ENCODE measurements around the gene SFT2D1. TPM values are rescaled to one million over a fixed set of nuclear protein-coding genes. Genes with fewer than 3 reads are reported as not detected.
"Not testable (repeated sequence)": the region's sequence is repeated elsewhere in the genome, so short reads cannot be mapped to it uniquely, and the experiment has no call there.

Gene SFT2D1
- total RNA-seq, 1 experiment from 2014 or later: 82.4 TPM

- Mint-ChIP-seq H3K4me3 (ENCODE audit: low read depth, unreplicated experiment) (peak overlapping the region; percentile 23), H3K4me1 (ENCODE audit: low read depth, unreplicated experiment) (peaks cover 13% of the 10 kb centered on the region), H3K9me3 (ENCODE audit: low read depth, unreplicated experiment) (peaks cover 2% of the 10 kb centered on the region), H3K36me3 (ENCODE audit: insufficient read depth, unreplicated experiment) (no peaks in the 10 kb centered on the region), H3K27ac (ENCODE audit: unreplicated experiment) (peak overlapping the region; percentile 48), H3K27me3 (ENCODE audit: unreplicated experiment) (peaks cover 13% of the 10 kb centered on the region)
- intact Hi-C loops (cut with micrococcal nuclease; ENCODE audit: unreplicated experiment): no loop called here
- no peak for TF ChIP-seq CTCF (IDR thresholded peaks at IDR 0.05; ENCODE audit: unreplicated experiment)
- DNase-seq: peak; percentile 34
- CTCF ChIA-PET: interaction anchor here (1.0 kb wide), 1 partner anchor 346 kb away, joined by 3 read pairs; no protein-coding TSS in a partner anchor
- no TSS peak for BruUV-seq (replicated peaks)
Observed at GRCh38 chr6:166351715-166352285, 9.5 kb upstream of the SFT2D1 start.

- intact Hi-C loops (cut with micrococcal nuclease; ENCODE audit: unreplicated experiment): no loop called here
Observed at GRCh38 chr6:166348305-166348949, 6.1 kb upstream of the SFT2D1 start.

GRCh38 chr6:166346965-166347364, 4.6 kb upstream of the SFT2D1 start:
- peaks cover 17% of the 10 kb centered on the region for H3K36me3 Mint-ChIP-seq (ENCODE audit: insufficient read depth, unreplicated experiment)
- CTCF ChIA-PET: no interaction called here
- H3K9me3 Mint-ChIP-seq (ENCODE audit: low read depth, unreplicated experiment): peaks cover 2% of the 10 kb centered on the region
- no peak overlapping the region for H3K27ac Mint-ChIP-seq (ENCODE audit: unreplicated experiment)
- H3K4me3 Mint-ChIP-seq (ENCODE audit: low read depth, unreplicated experiment): no peak overlapping the region
- no peak for TF ChIP-seq CTCF (IDR thresholded peaks at IDR 0.05; ENCODE audit: unreplicated experiment)
- intact Hi-C loops (cut with micrococcal nuclease; ENCODE audit: unreplicated experiment): no loop called here
- peaks cover 15% of the 10 kb centered on the region for H3K4me1 Mint-ChIP-seq (ENCODE audit: low read depth, unreplicated experiment)
- no TSS peak for BruUV-seq (replicated peaks)
- no peak for DNase-seq
- peaks cover 13% of the 10 kb centered on the region for H3K27me3 Mint-ChIP-seq (ENCODE audit: unreplicated experiment)

More at GRCh38 chr6:166348305-166348949, 6.1 kb upstream of the SFT2D1 start:
- Mint-ChIP-seq H3K36me3 (ENCODE audit: insufficient read depth, unreplicated experiment) (peaks cover 2% of the 10 kb centered on the region), H3K4me1 (ENCODE audit: low read depth, unreplicated experiment) (peaks cover 20% of the 10 kb centered on the region), H3K9me3 (ENCODE audit: low read depth, unreplicated experiment) (peaks cover 2% of the 10 kb centered on the region), H3K4me3 (ENCODE audit: low read depth, unreplicated experiment) (no peak overlapping the region), H3K27ac (ENCODE audit: unreplicated experiment) (no peak overlapping the region), H3K27me3 (ENCODE audit: unreplicated experiment) (peaks cover 13% of the 10 kb centered on the region)
- TF ChIP-seq CTCF (IDR thresholded peaks at IDR 0.05; ENCODE audit: unreplicated experiment): no peak
- no peak for DNase-seq
- BruUV-seq (replicated peaks): no TSS peak
- CTCF ChIA-PET: no interaction called here

- H3K27me3 Mint-ChIP-seq (ENCODE audit: unreplicated experiment): peaks cover 13% of the 10 kb centered on the region
- no peak overlapping the region for H3K4me3 Mint-ChIP-seq (ENCODE audit: low read depth, unreplicated experiment)
- DNase-seq: no peak
- no peak for TF ChIP-seq CTCF (IDR thresholded peaks at IDR 0.05; ENCODE audit: unreplicated experiment)
- peaks cover 2% of the 10 kb centered on the region for H3K9me3 Mint-ChIP-seq (ENCODE audit: low read depth, unreplicated experiment)
- peaks cover 22% of the 10 kb centered on the region for H3K36me3 Mint-ChIP-seq (ENCODE audit: insufficient read depth, unreplicated experiment)
- intact Hi-C loops (cut with micrococcal nuclease; ENCODE audit: unreplicated experiment): no loop called here
- BruUV-seq (replicated peaks): no TSS peak
- H3K27ac Mint-ChIP-seq (ENCODE audit: unreplicated experiment): no peak overlapping the region
- CTCF ChIA-PET: no interaction called here
- peaks cover 10% of the 10 kb centered on the region for H3K4me1 Mint-ChIP-seq (ENCODE audit: low read depth, unreplicated experiment)
Observed at GRCh38 chr6:166346449-166346848, 4.1 kb upstream of the SFT2D1 start.

GRCh38 chr6:166345672-166346071, 3.3 kb upstream of the SFT2D1 start:
- Mint-ChIP-seq H3K27me3 (ENCODE audit: unreplicated experiment) (peaks cover 13% of the 10 kb centered on the region), H3K36me3 (ENCODE audit: insufficient read depth, unreplicated experiment) (peaks cover 25% of the 10 kb centered on the region)
- H3K27ac Mint-ChIP-seq (ENCODE audit: unreplicated experiment); H3K4me1 Mint-ChIP-seq (ENCODE audit: low read depth, unreplicated experiment); H3K9me3 Mint-ChIP-seq (ENCODE audit: low read depth, unreplicated experiment); H3K4me3 Mint-ChIP-seq (ENCODE audit: low read depth, unreplicated experiment); BruUV-seq (replicated peaks); CTCF ChIA-PET; DNase-seq; intact Hi-C loops (cut with micrococcal nuclease; ENCODE audit: unreplicated experiment): not testable (repeated sequence)

GRCh38 chr6:166344921-166345320, 2.6 kb upstream of the SFT2D1 start:
- BruUV-seq (replicated peaks); H3K4me1 Mint-ChIP-seq (ENCODE audit: low read depth, unreplicated experiment); H3K27ac Mint-ChIP-seq (ENCODE audit: unreplicated experiment); CTCF ChIA-PET; DNase-seq; H3K4me3 Mint-ChIP-seq (ENCODE audit: low read depth, unreplicated experiment); H3K9me3 Mint-ChIP-seq (ENCODE audit: low read depth, unreplicated experiment): not testable (repeated sequence)
- Mint-ChIP-seq H3K36me3 (ENCODE audit: insufficient read depth, unreplicated experiment) (peaks cover 25% of the 10 kb centered on the region), H3K27me3 (ENCODE audit: unreplicated experiment) (peaks cover 13% of the 10 kb centered on the region)
- intact Hi-C loops (cut with micrococcal nuclease; ENCODE audit: unreplicated experiment): loop anchor here (5.0 kb wide), 1 partner anchor 37 kb away; the partner anchor contains the start of gene MPC1

All from Calu3 (cell line).